DOHH2 (cell line): ENCODE data around the gene SPIRE1.

Source experiments
- CTCF ChIP-seq: fragments of 200-600 bp; sonication (generic); IDR thresholded peaks from one replicate; pipeline ENCODE4 v1.5.1; 2014; ENCODE audit warnings: antibody characterized with exemption, mild to moderate bottlenecking, low read depth, low read length; ENCODE audit not compliant: poor library complexity, severe bottlenecking
- EZH2phosphoT487 ChIP-seq: fragments of 200-600 bp; sonication (generic); IDR thresholded peaks from 2 replicates; pipeline ENCODE4 v1.6.1; 2017; ENCODE audit warnings: borderline replicate concordance, mild to moderate bottlenecking, antibody characterized with exemption, low read length, moderate library complexity, mixed read lengths

- TF ChIP-seq CTCF (no peak), EZH2phosphoT487 (no peak)
These were observed 156.9 kb downstream of the SPIRE1 start for GRCh38 chr18:12500986-12501385.
